GM19397 (cell line): ENCODE results near the gene ROBO2.

Source experiments
- ATAC-seq: cut with Tn5 transposase; IDR thresholded peaks from one replicate; pipeline ENCODE4 v1.9.1; 2021; ENCODE audit warnings: mild to moderate bottlenecking, moderate library complexity; ENCODE audit not compliant: unreplicated experiment

Gene ROBO2

GRCh38 chr3:77254967-77255831, 215.3 kb downstream of the ROBO2 start:
- ATAC-seq = peak; percentile 64

GRCh38 chr3:77256584-77257503, 216.9 kb downstream of the ROBO2 start:
- ATAC-seq = no peak

GRCh38 chr3:77259694-77260093, 219.8 kb downstream of the ROBO2 start:
- no peak for ATAC-seq

GRCh38 chr3:77262361-77262760, 222.5 kb downstream of the ROBO2 start:
- no peak for ATAC-seq

GRCh38 chr3:77267589-77267988, 227.7 kb downstream of the ROBO2 start:
- ATAC-seq = no peak

- no peak for ATAC-seq
Measured at GRCh38 chr3:77271306-77271705, 231.4 kb downstream of the ROBO2 start.

GRCh38 chr3:77271711-77272110, 231.8 kb downstream of the ROBO2 start:
- ATAC-seq = no peak

- no peak for ATAC-seq
Measured at GRCh38 chr3:77279276-77279675, 239.4 kb downstream of the ROBO2 start.

GRCh38 chr3:77281721-77282120, 241.8 kb downstream of the ROBO2 start:
- no peak for ATAC-seq

GRCh38 chr3:77283108-77283507, 243.2 kb downstream of the ROBO2 start:
- ATAC-seq = no peak

- ATAC-seq = no peak
Measured at GRCh38 chr3:77288348-77288747, 248.4 kb downstream of the ROBO2 start.

GRCh38 chr3:77296527-77296926, 256.6 kb downstream of the ROBO2 start:
- no peak for ATAC-seq

GRCh38 chr3:77298417-77298816, 258.5 kb downstream of the ROBO2 start:
- no peak for ATAC-seq

GRCh38 chr3:77303955-77304699, 264.2 kb downstream of the ROBO2 start:
- ATAC-seq = no peak

GRCh38 chr3:77304700-77305021, 264.8 kb downstream of the ROBO2 start:
- no peak for ATAC-seq

- ATAC-seq = no peak
Measured at GRCh38 chr3:77309460-77309859, 269.6 kb downstream of the ROBO2 start.

- no peak for ATAC-seq
Measured at GRCh38 chr3:77313843-77314242, 273.9 kb downstream of the ROBO2 start.

- ATAC-seq = no peak
Measured at GRCh38 chr3:77319711-77320110, 279.8 kb downstream of the ROBO2 start.

- no peak for ATAC-seq
Measured at GRCh38 chr3:77320514-77320913, 280.6 kb downstream of the ROBO2 start.

GRCh38 chr3:77321646-77322045, 281.7 kb downstream of the ROBO2 start:
- ATAC-seq = no peak

GRCh38 chr3:77323626-77324025, 283.7 kb downstream of the ROBO2 start:
- no peak for ATAC-seq
